Naive thymus-derived CD4-positive, alpha-beta T cell (primary cell): ENCODE results near the gene PNLIP. TPM values are rescaled to one million over a fixed set of nuclear protein-coding genes. Genes with fewer than 3 reads are reported as not detected.

Experiments
- ATAC-seq: fragments of 150-1000 bp; cut with Tn5 transposase; 2 replicates; pipeline ENCODE4 v1.10.0; 2021; ENCODE audit warnings: mild to moderate bottlenecking, moderate library complexity
- CTCF ChIA-PET: fragments of 350-600 bp; sonication (Branson Sonifier 250); formaldehyde crosslinking; loops from one replicate; lab custom pipeline; 2021; ENCODE audit warnings: antibody characterized with exemption; lab: Charles Lee
- POLR2A ChIA-PET: fragments of 350-600 bp; sonication (Branson Sonifier 250); formaldehyde crosslinking; loops from one replicate; lab custom pipeline; 2021; ENCODE audit warnings: antibody characterized with exemption, inconsistent platforms; lab: Charles Lee
- DNase-seq, 9 donors: peaks; one replicate each; pipeline versions ENCODE4 v3.0.0 to v3.0.0-alpha.2; 2020 to 2022; ENCODE audit warnings: mixed read lengths in 1 of 9
- H3K27ac ChIP-seq: one replicate; pipeline ENCODE4 v1.7.0; 2013; ENCODE audit warnings: mild to moderate bottlenecking, low read depth, low read length, moderate library complexity
- H3K27me3 ChIP-seq, 2 donors: one replicate each; pipeline ENCODE4 v1.7.0; 2013; ENCODE audit warnings: low read length in 2 of 2, mild to moderate bottlenecking in 2 of 2, moderate library complexity in 2 of 2; ENCODE audit not compliant: control insufficient read depth in 2 of 2, insufficient read depth in 2 of 2
- H3K36me3 ChIP-seq, 3 experiments: 1 replicate in 2 of 3; 2 replicates in 1 of 3; pipeline ENCODE4 v1.7.0; 2013; ENCODE audit warnings: low read length in 3 of 3, mild to moderate bottlenecking in 3 of 3, moderate library complexity in 1 of 3; ENCODE audit not compliant: insufficient read depth in 3 of 3, control insufficient read depth in 2 of 3
- H3K4me1 ChIP-seq, 2 donors: one replicate each; pipeline ENCODE4 v1.7.0; 2013; ENCODE audit warnings: low read length in 2 of 2, mild to moderate bottlenecking in 2 of 2, moderate library complexity in 1 of 2; ENCODE audit not compliant: control insufficient read depth in 2 of 2, insufficient read depth in 2 of 2
- H3K4me3 ChIP-seq: 2 replicates; pipeline ENCODE4 v1.7.0; 2013; ENCODE audit warnings: mild to moderate bottlenecking, low read length
- H3K9me3 ChIP-seq, 3 experiments: 1 replicate in 2 of 3; 2 replicates in 1 of 3; pipeline ENCODE4 v1.7.0; 2013; ENCODE audit warnings: low read length in 3 of 3; ENCODE audit not compliant: control insufficient read depth in 2 of 3
- H3K27ac Mint-ChIP-seq, 9 donors: one replicate each; pipeline ENCODE4 v1.8.0; 2020 to 2022; ENCODE audit warnings: mixed read lengths in 9 of 9, mild to moderate bottlenecking in 8 of 9, moderate library complexity in 5 of 9, inconsistent platforms in 2 of 9
- H3K27me3 Mint-ChIP-seq, 5 donors: one replicate each; pipeline ENCODE4 v1.8.0; 2021 to 2022; ENCODE audit warnings: mixed read lengths in 5 of 5, mild to moderate bottlenecking in 1 of 5
- H3K36me3 Mint-ChIP-seq, 5 donors: one replicate each; pipeline ENCODE4 v1.8.0; 2020 to 2022; ENCODE audit warnings: mixed read lengths in 5 of 5, mild to moderate bottlenecking in 3 of 5, inconsistent platforms in 1 of 5
- H3K4me1 Mint-ChIP-seq, 7 donors: one replicate each; pipeline ENCODE4 v1.8.0; 2020 to 2022; ENCODE audit warnings: mixed read lengths in 7 of 7, mild to moderate bottlenecking in 3 of 7, inconsistent platforms in 1 of 7
- H3K4me3 Mint-ChIP-seq, 10 donors: one replicate each; pipeline ENCODE4 v1.8.0; 2020 to 2022; ENCODE audit warnings: mild to moderate bottlenecking in 10 of 10, mixed read lengths in 10 of 10, moderate library complexity in 6 of 10, inconsistent platforms in 2 of 10
- H3K9me3 Mint-ChIP-seq, 11 donors: one replicate each; pipeline ENCODE4 v1.8.0; 2020 to 2022; ENCODE audit warnings: mixed read lengths in 11 of 11, mild to moderate bottlenecking in 4 of 11, inconsistent platforms in 1 of 11, moderate library complexity in 1 of 11
- intact Hi-C, 2 donors: fragments of 100-400 bp; cut with micrococcal nuclease; formaldehyde crosslinking; loops; one replicate each; pipeline ENCODE4 v1.15.1; 2023
- polyA plus RNA-seq, 2 donors: library from polyadenylated mRNA; unstranded; fragments of 300-500 nt; fragmentation: Illumina TruSeq; gene quantifications; one replicate each; pipeline ENCODE4 v1.2.3, GENCODE V29; 2021
- total RNA-seq, 6 experiments: library from RNA in 5 of 6; stranded (reverse) in 5 of 6; gene quantifications; 1 replicate in 5 of 6; 2 replicates in 1 of 6; pipeline ENCODE4 v1.2.3 and lab custom pipeline; 2021 to 2026

Gene PNLIP
- not detected for total RNA-seq
- not detected for polyA plus RNA-seq
- total RNA-seq (lab: John Stamatoyannopoulos, UW) = not detected

DNA sequence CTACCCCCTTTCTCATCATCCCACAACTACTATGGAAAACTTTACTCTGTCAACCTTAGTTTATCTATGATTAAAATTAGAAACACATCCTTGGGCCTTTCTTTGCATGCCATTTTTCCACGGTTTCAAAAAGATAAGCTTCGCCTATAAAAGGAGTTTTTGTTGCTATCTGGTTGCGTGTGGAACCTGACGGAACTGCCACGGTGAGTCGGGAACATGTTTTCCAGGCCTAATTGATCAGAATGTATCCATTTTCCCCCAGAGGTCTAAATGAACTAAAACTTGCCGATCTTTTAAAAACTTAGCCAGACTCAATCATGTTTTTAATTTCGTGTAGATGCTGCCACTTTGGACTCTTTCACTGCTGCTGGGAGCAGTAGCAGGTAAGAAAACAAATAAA is at the start of gene PNLIP:
PNLIP (plus strand) TSS at position 176 of the 400 bp plus-strand sequence; CDS start at position 338, 162 bp downstream.
- ChIA-PET POLR2A (no interaction called here), CTCF (no interaction called here)
- no peak within 1 kb of the TSS for H3K4me3 ChIP-seq
- Mint-ChIP-seq H3K4me3 (no peak within 1 kb of the TSS), H3K27me3 (peaks cover 0 to 21% (median 13%) of the 10 kb centered on the region in 5 donors), H3K4me1 (no peaks in the 10 kb centered on the region), H3K27ac (no peak within 1 kb of the TSS), H3K36me3 (no peaks in the 10 kb centered on the region), H3K9me3 (peaks cover 0 to 5% (median 0%) of the 10 kb centered on the region in 11 donors)
- no peak within 1 kb of the TSS for H3K27ac ChIP-seq
- no peaks in the 10 kb centered on the region for H3K27me3 ChIP-seq
- intact Hi-C loops = no loop called here
- ATAC-seq (no peak), DNase-seq (no peak)
- no peaks in the 10 kb centered on the region for H3K9me3 ChIP-seq
- no peaks in the 10 kb centered on the region for H3K4me1 ChIP-seq
- H3K36me3 ChIP-seq = no peaks in the 10 kb centered on the region

GRCh38 chr10:116504786-116505185 is 40.9 kb upstream of the PNLIP start:
- no peak overlapping the region for H3K27ac Mint-ChIP-seq
- H3K27me3 Mint-ChIP-seq = peaks cover 0 to 11% (median 0%) of the 10 kb centered on the region in 5 donors
- DNase-seq (no peak), ATAC-seq (no peak)
- Histone ChIP-seq H3K4me3 (no peak overlapping the region), H3K9me3 (no peaks in the 10 kb centered on the region), H3K27me3 (no peaks in the 10 kb centered on the region), H3K4me1 (no peaks in the 10 kb centered on the region), H3K36me3 (no peaks in the 10 kb centered on the region), H3K27ac (no peak overlapping the region)
- intact Hi-C loops = no loop called here
- no peaks in the 10 kb centered on the region for H3K4me1 Mint-ChIP-seq
- ChIA-PET POLR2A (no interaction called here), CTCF (no interaction called here)
- peaks cover 0 to 3% (median 0%) of the 10 kb centered on the region in 5 donors for H3K36me3 Mint-ChIP-seq
- peaks cover 0 to 7% (median 0%) of the 10 kb centered on the region in 11 donors for H3K9me3 Mint-ChIP-seq
- no peak overlapping the region for H3K4me3 Mint-ChIP-seq

GRCh38 chr10:116510565-116510964 is 35.2 kb upstream of the PNLIP start:
- H3K27ac ChIP-seq = no peak overlapping the region
- no peak for DNase-seq
- H3K4me3 ChIP-seq = no peak overlapping the region
- ChIA-PET CTCF (no interaction called here), POLR2A (no interaction called here)
- no peak overlapping the region for H3K4me3 Mint-ChIP-seq
- H3K27me3 ChIP-seq = no peaks in the 10 kb centered on the region
- peaks cover 0 to 27% (median 9%) of the 10 kb centered on the region in 5 donors for H3K27me3 Mint-ChIP-seq
- no peaks in the 10 kb centered on the region for H3K36me3 ChIP-seq
- ATAC-seq = no peak
- no peaks in the 10 kb centered on the region for H3K9me3 ChIP-seq
- intact Hi-C loops = no loop called here
- no peaks in the 10 kb centered on the region for H3K4me1 Mint-ChIP-seq
- H3K36me3 Mint-ChIP-seq = no peaks in the 10 kb centered on the region
- no peaks in the 10 kb centered on the region for H3K4me1 ChIP-seq
- H3K9me3 Mint-ChIP-seq = peaks cover 0 to 8% (median 0%) of the 10 kb centered on the region in 11 donors
- H3K27ac Mint-ChIP-seq = no peak overlapping the region

DNA sequence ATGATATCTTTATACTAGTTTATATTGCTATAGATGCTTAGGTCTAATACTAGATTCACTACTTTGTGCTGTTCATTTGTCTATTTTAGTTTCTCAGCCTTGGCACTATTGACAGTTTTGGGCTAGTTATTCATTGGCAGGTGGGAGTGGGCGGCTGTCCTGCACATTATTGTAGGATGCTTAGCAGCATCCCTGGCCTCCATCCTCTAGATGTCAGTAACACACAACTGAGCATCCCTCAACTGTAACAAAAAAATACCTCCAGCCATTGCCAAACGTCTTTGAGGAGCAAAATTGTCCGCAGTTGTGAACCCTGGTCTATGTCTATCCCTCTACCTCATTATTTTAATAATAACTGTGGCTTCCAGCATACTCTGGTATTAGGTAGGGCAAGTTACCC is 34.4 kb upstream of the PNLIP start:
- CTCF ChIA-PET = no interaction called here

DNA sequence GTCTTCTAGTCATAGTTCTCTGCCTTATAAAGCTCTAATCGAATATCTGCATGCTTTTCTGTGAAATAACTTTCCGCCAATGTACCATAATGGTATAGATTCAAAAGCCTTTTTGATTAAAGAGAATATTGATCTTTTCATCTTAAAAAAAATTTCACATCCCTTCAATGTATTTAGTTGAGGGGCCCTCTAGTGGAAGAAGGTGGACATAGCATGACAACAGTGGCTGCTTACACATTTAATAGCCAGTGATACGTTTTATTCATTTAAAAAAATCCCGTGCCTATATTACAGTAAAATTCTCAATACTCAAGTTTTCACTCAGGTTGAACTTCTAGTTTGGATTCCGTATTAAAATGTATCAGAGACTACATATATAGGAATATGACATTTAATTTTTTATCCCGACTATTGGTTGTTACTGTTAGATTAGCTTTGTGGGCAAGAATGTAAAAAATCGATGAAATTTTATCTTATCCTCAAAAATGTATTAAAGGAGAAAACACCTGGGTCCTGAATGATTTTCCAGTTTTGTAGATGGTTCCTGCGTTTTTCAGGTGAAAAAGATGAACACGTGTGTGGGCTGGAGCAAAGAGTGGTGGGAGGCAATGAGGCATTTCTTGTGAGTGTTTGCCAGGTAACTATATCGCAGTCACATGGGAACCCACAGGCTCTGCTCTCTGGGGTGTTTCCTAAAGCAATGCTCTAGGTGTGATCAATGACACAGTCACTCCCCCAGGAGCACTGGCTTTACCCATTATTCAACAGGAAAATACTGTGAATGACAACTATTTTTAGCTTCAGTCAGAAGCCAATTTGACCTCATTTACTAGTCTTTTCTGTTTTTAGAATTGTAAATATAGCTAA is 24.1 kb upstream of the PNLIP start:
- intact Hi-C loops = loop anchor here in 1 of 2 donors (5.0 kb wide), 1 partner anchor 246 kb away; no protein-coding TSS in a partner anchor
- Mint-ChIP-seq H3K9me3 (peaks cover 0 to 2% (median 0%) of the 10 kb centered on the region in 11 donors), H3K4me1 (no peaks in the 10 kb centered on the region), H3K27ac (no peak overlapping the region), H3K36me3 (no peaks in the 10 kb centered on the region), H3K27me3 (peaks cover 0 to 16% (median 8%) of the 10 kb centered on the region in 5 donors), H3K4me3 (no peak overlapping the region)
- ChIA-PET CTCF (interaction anchor here (0.6 to 1.8 kb wide), 2 partner anchors 13 to 1242 kb away, joined by 3 to 5 read pairs; no protein-coding TSS in a partner anchor), POLR2A (no interaction called here)
- Histone ChIP-seq H3K27me3 (no peaks in the 10 kb centered on the region), H3K27ac (no peak overlapping the region), H3K36me3 (no peaks in the 10 kb centered on the region), H3K4me3 (no peak overlapping the region), H3K9me3 (no peaks in the 10 kb centered on the region), H3K4me1 (no peaks in the 10 kb centered on the region)
- ATAC-seq = no peak
- DNase-seq = peak in 5 of 9 donors; percentile 2 to 19 (median 6)

More for the DNA sequence above, 34.4 kb upstream of the PNLIP start:
- H3K9me3 ChIP-seq = no peaks in the 10 kb centered on the region
- no peak for DNase-seq
- Mint-ChIP-seq H3K4me3 (no peak overlapping the region), H3K36me3 (no peaks in the 10 kb centered on the region), H3K4me1 (no peaks in the 10 kb centered on the region), H3K27ac (no peak overlapping the region), H3K9me3 (peaks cover 0 to 8% (median 0%) of the 10 kb centered on the region in 11 donors), H3K27me3 (peaks cover 0 to 27% (median 9%) of the 10 kb centered on the region in 5 donors)
- ATAC-seq = no peak
- intact Hi-C loops = no loop called here
- H3K36me3 ChIP-seq = no peaks in the 10 kb centered on the region
- no peak overlapping the region for H3K27ac ChIP-seq
- no peaks in the 10 kb centered on the region for H3K4me1 ChIP-seq
- H3K4me3 ChIP-seq = no peak overlapping the region
- no peaks in the 10 kb centered on the region for H3K27me3 ChIP-seq
- POLR2A ChIA-PET = no interaction called here

GRCh38 chr10:116522803-116523381 is 22.8 kb upstream of the PNLIP start:
- no peak for ATAC-seq

More at GRCh38 chr10:116522803-116523381, 22.8 kb upstream of the PNLIP start:
- no peaks in the 10 kb centered on the region for H3K27me3 ChIP-seq
- CTCF ChIA-PET = no interaction called here
- POLR2A ChIA-PET = no interaction called here
- H3K4me1 Mint-ChIP-seq = no peaks in the 10 kb centered on the region
- no peak overlapping the region for H3K4me3 ChIP-seq
- no peak for DNase-seq
- H3K36me3 ChIP-seq = no peaks in the 10 kb centered on the region
- H3K27ac ChIP-seq = no peak overlapping the region
- no peak overlapping the region for H3K4me3 Mint-ChIP-seq
- H3K27me3 Mint-ChIP-seq = peaks cover 0 to 16% (median 9%) of the 10 kb centered on the region in 5 donors
- intact Hi-C loops = loop anchor here in 1 of 2 donors (5.0 kb wide), 1 partner anchor 244 kb away; no protein-coding TSS in a partner anchor
- H3K9me3 ChIP-seq = no peaks in the 10 kb centered on the region
- peaks cover 0 to 2% (median 0%) of the 10 kb centered on the region in 11 donors for H3K9me3 Mint-ChIP-seq
- no peak overlapping the region for H3K27ac Mint-ChIP-seq
- no peaks in the 10 kb centered on the region for H3K4me1 ChIP-seq
- H3K36me3 Mint-ChIP-seq = no peaks in the 10 kb centered on the region
